Measurements from ENCODE around the gene RGPD6.
"Not testable (repeated sequence)": the region's sequence is repeated elsewhere in the genome, so short reads cannot be mapped to it uniquely, and the experiment has no call there.

DNA sequence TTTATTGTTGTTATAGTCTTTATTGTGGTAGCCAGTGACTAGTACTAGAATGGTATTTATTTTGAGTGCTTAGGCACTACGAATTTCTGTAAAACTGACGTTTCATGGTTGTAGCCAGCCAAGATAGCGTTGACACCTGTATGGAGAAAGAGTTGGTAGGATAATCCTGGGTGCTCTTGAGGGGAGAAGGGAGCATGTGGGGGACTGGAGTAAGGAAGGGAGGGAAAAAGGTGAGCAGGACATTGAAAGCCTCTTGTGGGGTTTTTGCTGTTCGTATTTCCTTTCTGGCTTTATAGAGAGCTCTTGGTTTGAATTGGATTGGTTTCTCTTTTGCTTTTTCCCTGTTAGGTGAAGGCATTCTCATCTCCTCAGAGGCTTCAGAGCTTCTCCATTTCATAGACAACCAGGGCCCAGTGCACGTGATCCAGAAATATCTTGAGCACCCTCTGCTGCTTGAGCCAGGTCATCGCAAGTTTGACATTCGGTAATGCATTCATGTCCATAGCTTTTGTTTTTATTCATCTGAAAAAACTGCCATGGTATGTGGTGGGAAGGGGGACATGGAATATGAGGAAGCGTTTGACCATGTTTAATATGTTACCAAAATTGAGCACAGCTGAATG is 77.2 kb downstream of the RGPD6 start:
- TF ChIP-seq, protein P1, sequence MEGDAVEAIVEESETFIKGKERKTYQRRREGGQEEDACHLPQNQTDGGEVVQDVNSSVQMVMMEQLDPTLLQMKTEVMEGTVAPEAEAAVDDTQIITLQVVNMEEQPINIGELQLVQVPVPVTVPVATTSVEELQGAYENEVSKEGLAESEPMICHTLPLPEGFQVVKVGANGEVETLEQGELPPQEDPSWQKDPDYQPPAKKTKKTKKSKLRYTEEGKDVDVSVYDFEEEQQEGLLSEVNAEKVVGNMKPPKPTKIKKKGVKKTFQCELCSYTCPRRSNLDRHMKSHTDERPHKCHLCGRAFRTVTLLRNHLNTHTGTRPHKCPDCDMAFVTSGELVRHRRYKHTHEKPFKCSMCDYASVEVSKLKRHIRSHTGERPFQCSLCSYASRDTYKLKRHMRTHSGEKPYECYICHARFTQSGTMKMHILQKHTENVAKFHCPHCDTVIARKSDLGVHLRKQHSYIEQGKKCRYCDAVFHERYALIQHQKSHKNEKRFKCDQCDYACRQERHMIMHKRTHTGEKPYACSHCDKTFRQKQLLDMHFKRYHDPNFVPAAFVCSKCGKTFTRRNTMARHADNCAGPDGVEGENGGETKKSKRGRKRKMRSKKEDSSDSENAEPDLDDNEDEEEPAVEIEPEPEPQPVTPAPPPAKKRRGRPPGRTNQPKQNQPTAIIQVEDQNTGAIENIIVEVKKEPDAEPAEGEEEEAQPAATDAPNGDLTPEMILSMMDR (IDR thresholded peaks at IDR 0.05; ENCODE audit: low read length) = not testable (repeated sequence)
- not testable (repeated sequence) for TF ChIP-seq EZH2 (IDR thresholded peaks at IDR 0.05; ENCODE audit: borderline replicate concordance, low read length)

Measured in OCI-LY1 (cell line).